LoVo (cell line): Measurements from ENCODE around the gene SNAPC2.
"Not testable (repeated sequence)": the region's sequence is repeated elsewhere in the genome, so short reads cannot be mapped to it uniquely, and the experiment has no call there.

Experiments used
- DNase-seq: peaks from one replicate; pipeline ENCODE4 v3.0.0-alpha.2; 2016; ENCODE audit warnings: low spot score

Gene SNAPC2

DNA sequence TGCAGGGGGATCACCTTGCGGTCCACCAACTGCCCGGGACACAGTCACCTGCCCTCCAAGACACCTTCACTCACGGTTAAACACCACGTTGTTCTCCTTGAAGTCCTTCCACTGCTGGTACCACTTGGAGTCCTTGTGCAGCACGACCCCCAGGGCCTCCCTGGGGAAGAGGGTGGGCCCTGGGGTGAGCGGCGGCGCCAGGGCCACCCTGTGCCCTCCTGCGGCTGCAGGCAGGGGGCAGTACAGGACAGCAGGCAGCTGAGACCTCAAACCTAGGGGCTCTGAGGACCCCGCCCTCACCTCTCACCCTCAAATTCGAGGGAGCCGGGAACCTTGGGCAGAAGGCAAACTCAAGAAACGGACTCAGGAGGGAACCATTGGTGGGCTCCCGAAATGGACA is 13.3 kb downstream of the SNAPC2 start:
- no peak for DNase-seq

DNA sequence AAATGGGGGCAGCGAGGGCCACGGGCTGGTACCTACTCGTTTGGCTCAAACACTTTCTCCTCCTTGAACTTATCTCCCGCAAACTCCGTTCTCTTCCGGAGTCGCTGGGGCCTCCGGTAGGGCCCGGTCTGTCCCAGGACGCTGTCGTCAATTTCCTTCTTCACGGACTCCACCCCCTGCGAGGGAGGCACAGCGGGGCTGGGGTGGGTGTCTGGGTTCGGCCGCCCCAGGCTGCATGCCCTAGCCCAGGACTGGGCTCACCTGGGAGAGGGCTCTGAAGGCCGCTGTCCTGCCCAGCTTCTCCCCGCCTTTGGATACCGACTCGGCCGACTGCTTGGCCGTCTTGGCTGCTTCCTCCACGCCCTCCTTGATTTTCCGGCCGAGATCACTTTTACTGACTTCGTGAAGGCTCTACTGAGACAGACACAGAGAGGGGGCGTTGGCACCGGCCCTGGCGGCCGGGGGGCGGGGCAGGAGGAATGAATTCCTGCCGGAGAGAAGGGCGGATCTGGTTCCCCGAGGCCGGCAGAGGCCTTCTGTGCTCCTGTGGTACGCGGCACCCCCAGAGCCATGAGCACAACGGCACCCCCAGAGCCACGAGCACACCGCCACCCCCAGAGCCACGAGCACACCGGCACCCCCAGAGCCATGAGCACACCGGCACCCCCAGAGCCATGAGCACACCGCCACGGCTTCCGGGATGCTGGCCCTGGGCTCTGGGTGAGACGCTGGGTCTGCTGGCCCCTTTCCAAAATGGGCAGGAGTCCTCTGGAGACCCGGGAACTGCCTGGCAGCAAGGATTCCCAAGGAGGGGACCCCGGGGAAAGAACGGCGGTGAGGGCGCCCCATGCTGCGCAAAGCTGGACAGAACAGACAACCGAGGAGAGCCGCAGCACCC is 13.9 kb downstream of the SNAPC2 start:
- DNase-seq, result no peak

DNA sequence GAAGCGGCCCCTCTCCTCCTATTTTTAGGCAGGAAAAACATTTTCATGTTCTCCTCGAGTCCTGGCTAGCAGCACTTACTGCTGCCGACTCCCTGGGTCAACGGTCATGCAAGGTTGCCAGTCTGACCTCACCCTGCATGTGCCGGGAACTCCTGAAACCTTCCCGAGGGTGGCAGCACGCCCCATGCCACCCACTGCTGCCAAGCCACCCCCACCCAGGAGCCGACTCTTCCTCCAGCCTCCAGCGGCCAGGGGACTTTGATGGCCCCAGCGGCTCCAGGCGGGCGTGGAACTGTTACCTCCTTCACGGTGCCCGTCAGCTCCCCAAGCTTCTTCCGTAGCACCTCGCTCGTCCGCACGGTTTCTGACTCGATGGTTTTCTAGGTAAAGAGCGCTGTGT is 14.6 kb downstream of the SNAPC2 start:
- DNase-seq, result no peak

DNA sequence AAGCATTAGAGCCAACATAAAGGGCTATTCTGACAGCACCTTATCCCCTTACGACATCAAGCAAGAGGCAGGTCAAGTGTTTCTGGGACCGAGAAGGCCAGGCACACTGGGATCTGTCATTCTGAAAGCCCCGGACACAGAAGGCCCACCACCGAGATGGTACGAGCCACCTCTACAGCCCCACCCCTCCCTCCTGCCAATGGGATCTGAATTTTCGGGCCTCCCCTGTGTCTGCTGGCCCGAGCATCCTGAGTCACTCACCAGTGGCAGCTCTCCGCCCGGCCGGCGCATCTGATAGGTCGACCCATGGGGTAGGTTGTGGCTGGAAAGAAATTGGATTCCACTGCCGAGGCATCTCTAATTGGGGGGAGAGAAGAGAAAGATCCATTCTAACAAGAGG is 20.7 kb downstream of the SNAPC2 start:
- no peak for DNase-seq

DNA sequence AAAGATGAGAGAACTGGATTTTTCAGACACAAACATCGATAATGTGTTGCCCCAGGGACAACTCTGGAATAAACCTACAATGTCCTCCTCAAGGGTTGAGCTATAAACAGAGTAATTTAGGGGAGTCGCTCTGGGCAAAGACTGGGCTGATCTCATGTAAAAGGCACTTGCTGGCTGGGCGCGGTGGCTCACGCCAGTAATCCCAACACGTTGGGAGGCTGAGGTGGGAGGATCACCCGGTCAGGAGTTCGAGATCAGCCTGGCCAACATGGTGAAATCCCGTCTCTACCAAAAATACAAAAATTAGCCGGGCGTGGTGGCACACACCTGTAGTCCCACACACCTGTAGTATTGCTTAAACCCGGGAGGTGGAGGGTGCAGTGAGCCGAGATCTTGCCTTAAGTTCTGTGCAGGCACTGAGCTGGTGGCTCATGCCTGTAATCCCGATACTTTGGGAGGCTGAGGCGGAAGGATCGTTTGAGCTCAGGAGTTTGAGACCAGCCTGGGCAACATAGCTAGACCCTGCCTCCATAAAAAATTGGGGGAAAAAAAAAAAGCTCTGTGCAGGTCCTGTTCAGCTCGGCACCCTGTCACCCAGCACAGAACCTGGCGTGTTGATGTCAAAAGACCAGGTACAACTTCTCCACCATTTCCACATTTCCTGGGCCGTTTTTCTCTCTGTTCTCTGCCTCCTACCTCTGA is 21.9 kb downstream of the SNAPC2 start:
- no peak for DNase-seq

DNA sequence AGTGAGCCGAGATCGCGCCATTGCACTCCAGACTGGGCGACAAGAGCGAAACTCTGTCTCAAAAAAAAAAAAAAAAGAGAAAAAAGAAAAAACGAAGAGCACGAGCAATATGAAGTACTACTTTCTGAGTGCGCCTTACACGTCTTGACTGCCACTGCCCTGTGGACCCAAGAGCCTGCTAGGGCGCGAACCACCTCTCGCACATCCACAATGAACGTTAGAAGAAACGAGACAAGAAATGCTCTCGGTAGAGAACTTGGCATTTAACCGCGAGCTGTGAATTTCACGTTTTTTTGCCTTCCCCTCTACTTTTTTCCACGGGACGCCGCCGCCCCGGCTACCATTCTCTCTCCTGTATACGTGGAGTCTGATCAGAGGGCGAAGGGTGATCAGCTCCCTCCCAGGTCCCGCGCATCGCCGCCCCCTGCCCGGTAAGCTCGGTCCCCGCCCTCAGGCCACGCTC is 22.9 kb downstream of the SNAPC2 start:
- DNase-seq, result no peak

DNA sequence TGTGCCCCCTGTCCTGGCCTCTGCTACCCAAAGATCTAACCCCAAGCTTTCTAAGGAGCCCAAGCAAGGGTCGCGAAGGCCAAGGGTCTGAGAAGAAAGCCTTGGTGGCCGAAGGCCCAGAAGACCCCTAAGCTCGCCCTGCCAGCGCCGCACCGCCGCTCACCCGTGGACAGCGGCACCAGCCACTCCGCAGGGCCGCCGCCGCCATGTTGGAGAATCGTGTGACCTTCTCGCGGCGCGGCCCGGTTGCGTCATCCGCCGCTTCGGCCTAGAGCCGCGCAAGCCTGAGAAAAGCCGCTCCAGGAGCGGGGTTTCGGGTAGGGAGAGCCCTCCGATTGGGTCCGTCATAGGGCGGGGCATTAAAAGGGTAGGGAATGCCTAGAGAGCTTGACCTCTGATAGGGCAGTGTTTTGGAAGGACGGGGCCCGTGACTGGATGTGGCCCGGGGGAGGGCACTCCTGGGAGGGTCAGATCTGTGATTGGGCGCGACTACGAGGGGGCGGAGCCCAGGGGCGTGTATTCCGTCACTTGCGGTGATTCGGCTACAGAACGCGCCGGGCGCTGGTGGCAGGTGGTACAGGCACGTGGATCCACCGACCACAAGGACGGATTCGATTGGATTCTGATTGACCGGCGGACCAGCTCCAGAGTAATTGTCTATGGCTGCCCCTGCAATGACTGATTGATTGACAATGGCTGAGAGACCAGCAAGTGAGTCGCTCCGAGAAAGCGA is 23.5 kb downstream of the SNAPC2 start, which contains the start of gene TIMM44:
Gene TIMM44, minus strand, starts transcription at position 223 of the 733 bp plus-strand sequence. Its CDS starts 15 bp downstream, at position 208.
- peak; percentile 99 for DNase-seq

DNA sequence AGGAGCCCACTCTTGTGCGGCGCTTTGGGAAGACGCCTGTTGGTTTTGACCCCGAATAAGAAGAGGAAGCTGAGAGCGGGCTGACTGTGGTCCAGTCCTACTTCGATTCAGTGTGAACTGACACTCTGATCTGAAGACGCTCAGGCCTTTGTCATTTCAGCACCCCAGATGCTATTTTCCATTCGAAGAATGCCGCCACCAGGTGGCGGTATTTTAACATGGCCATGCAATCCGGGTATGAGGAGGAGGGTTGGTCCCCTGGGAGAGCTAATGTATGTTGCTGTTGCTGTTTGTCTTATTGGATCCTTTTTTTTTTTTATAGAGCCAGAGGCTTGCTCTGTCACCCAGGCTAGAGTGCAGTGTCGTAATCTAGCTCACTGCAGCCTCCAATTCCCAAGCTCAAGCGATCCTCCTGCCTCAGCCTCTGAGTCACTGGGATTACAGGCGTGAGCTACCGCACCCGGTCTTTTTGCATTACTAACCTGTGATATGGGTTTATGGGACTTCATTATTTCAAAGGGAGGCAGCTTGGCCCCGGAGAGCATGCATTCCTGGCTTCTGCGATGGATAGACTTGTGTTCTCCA is 24.1 kb downstream of the SNAPC2 start:
- peak; percentile 78 for DNase-seq

DNA sequence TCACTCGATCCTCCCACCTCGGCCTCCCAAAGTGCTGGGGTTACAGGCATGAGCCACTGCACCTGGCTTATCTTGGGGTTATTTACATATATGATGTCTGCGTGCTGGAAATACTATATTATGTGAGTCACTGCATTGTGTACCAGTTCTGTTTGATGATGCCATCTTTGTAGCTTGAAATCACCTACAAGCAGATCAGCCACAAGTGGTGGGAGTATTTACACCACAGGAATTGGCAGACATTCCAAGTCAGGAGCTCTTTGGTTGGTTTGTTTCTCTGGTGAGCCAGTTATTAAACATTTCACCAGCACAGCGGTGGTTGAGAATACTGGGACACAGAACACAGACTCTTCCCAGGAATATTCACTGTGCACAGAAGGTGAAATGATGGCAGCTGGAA is 27.8 kb downstream of the SNAPC2 start:
- DNase-seq, result no peak

DNA sequence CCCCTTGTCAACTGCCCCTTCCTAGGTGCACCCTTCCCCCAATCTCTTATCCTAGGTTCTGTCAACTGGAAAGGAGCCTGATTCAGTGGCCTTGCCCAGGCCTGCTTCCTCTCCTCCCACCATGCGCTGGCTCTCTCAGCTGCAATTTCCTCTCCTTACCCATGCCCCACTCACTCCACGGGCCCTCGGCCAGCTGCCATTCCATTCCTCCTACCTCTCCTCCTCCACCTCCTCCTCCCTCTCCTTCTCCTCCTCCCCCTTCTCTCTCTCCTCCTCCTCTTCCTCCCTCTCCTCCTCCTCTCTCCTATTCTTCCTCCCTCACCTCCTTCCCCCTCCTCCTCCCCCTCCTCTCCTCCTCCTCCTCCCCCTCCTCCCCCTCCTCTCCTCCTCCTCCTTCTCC is 32.9 kb downstream of the SNAPC2 start:
- DNase-seq, result no peak

DNA sequence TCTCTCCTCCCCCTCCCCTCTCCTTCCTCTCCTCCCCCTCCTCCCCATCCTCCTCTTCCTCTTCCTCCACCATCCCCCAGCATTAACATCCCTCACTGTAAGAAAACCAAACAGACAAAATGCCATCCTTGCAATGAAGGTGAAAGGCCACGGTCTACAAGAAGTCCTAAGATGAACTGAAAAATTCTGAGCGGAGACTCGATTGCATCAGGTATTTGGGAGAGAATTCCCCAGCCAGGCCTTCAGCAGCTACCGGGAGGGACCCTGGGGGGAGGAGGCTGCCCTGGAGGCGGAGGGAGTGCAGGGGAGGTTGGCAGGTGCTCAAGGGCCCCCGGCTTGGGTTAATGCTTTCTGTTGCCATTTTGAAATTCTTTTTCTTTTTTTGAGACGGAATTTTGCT is 33.4 kb downstream of the SNAPC2 start:
- no peak for DNase-seq

DNA sequence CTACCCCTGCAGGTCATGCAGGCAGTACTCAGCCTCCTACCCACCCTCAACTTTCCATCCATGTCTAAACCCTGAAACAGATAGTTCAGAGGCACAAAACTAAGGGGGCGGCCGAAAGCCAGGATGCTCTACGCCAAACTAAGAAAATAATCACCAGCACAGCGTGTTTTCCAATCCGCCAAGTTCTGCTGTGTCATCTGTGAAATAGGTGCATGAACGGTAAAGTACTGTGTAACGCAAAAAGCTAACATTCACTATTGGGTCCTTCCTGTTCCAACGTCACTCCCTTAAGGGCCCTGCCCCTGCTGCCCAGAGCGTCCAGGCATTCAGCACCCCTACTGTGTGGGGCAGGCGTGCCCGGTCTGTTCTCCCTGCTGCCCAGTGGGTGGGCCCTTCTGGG is 35.6 kb downstream of the SNAPC2 start:
- DNase-seq, result no peak

DNA sequence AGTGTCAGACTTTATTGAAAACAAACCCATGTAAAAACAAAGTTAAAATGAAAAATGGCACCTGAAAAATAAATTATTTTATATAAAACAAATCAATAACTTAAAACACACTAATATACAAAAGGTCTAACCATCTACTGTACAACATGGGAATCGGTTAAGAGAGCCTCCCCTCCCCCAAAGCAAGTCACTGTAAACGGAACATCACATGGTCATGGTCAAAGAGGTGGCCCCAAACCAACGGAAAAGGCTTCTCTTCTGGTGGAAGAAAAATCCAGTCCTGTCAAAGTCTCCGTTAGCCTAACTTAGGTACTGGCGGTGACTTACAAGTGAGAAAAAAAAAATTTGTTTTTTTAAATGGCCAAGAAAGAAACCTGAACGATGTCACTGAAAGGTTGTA is 39.1 kb downstream of the SNAPC2 start:
- DNase-seq, result no peak

DNA sequence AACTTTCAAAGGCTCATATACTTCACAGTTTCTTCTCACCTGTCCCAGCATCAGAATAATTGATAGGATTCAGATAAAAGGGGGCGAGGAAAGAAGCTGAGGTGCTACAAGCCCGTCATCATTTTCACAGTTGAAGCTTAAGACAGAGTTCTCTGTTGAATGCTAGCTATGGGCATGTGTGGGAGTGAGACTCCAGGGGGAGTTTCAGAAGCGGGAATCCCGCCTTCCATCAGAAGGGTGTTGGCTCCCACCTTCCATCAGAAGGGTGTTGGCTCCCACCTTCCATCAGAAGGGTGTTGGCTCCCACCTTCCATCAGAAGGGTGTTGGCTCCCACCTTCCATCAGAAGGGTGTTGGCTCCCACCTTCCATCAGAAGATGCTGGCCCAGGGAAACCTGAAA is 40.9 kb downstream of the SNAPC2 start:
- DNase-seq, result not testable (repeated sequence)

DNA sequence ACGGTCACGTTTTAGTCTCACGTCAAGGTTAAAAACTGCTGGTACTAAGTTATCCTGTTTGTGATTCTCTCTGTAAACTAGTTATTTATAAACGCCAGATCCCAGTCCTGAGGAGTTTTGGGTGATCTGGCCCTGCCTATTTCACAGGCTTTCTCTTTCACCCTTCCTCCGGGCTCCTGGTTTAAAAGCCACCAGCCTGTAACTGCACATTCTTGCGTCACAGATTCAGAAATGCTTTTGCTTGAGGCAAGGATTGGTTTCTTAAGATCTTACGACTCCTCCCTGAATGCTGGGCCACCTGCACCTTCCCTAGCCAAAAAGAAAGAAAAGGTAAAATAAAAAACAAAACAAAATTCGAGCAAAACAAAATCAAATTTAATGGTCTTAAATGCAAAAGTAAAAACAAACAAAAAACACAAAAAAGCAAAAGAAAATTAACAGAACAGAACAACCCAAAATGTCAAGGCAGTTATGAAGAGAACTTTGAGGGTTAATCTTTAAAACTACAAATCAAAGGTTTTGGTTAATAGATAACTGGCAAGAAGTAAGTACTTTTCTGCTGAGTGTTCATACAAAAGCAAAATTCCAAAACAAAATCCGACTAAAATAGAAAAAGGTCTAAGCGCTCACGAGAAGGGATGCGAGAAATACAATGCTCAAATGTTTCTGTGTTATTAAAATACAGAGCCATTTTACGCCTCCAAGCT is 41.9 kb downstream of the SNAPC2 start:
- no peak for DNase-seq

DNA sequence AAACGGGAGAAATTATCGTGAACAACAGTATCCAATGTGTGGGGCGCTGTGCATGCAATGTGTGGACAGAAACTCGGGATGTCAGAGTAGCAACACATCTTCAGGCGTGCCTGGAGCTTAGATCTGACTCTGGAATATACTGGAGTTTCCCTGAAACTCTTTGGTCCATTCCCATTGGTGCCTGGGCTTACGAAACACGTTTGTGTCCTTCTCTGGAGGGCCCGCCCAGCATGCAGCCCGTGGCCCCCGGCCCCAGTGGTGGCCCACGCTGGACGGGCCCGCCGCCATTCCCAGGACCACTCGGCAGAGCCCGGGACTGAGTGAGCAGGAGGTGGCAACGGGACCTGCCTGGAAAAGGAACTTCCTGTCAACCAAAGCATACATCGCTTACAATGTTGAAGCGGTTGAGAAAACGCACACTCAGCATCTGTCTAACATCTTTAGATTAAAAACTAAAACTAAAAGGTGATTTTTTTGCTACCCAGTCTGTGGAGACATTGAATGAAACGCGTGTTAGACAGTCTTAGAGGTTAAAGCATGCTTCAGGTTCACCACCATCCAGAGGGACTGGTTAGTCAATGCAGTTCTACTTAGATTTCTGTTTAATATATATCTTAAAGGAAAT is 42.6 kb downstream of the SNAPC2 start:
- DNase-seq, result no peak

DNA sequence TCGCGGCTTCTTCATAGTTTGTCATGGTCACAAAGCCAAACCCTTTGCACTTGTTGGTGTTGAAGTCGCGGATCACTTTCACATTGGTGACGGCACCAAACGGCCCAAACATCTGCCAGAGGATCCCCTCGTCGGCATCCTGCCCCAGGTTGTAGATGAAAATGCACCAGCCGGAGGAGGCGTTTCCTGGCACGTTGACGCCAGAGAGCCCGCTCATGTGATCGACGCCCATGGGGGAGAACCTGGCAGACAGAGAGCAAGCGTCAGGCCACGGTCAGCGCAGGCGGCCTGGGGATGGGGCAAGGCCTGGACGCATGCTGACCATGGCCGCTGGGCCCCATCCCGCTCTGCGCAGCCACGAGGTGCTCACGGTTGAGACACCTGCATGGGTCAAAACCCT is 43.4 kb downstream of the SNAPC2 start:
- DNase-seq, result no peak

DNA sequence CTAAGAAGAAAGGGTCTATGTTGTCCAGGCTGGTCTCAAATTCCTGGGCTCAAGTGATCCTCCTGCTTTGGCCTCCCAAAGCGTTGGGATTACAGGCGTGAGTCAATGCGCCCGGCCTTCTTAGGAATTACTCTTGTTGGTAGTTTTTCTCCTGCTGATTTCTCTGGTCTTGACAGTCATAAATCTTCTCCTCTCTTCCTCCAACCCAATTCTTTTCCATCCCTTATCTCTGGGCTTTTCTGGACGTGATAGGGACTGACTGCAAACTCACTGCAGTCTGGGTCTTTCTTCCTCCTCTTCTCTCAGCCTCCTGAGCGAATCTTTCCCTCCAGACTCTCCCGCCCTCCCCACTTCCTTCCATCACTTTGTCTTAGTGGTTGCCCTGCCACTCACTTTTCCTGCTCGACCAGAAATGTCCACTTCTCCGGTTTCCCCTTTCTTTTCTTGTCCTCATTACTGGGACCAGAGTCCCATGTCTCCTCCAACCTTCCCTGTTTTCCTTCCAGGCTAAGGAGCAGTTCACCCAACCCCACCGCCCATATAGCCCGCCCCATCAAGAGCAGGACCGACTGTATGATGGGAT is 45.2 kb downstream of the SNAPC2 start:
- no peak for DNase-seq

DNA sequence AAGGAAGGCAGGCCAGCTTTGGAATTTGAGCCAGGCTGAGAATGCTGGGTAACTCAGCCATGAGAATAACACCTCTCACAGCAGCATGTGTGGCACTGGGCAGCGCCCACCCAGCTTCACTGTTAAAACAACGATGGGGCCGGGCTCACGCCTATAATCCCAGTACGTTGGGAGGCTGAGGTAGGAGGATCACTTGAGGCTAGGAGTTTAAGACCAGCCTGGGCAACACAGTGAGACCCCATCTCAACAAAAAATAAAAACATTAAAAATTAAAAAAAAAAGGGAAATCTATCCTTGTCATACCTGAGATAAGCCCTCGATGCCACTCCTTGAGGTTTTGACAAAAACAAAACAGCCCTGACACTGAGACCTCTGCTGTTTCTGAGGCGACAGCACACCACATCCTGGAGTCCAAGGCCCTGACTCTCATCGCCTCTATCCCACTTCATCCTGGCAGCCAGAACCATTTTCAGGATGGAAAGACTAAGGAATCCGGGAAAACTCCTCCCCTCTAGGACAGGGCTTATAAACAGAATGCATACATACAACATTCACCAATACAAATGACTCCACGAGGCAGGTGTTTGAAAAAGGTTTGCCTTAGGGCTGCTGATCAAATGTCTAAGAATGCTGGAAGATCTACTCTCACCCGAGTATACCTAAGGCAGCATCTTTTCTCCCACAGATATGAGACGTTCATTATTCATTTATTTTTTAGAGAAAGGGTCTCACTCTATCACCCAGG is 46.0 kb downstream of the SNAPC2 start:
- DNase-seq, result no peak
